Stimulated activated CD4-positive, alpha-beta T cell treated with anti-CD3 and anti-CD28 coated beads, Interleukin-2, amount 100 ng/mL, for 4 hours (primary cell): ENCODE results near the gene URAD.
"Not testable (repeated sequence)": the region's sequence is repeated elsewhere in the genome, so short reads cannot be mapped to it uniquely, and the experiment has no call there.

ENCODE experiments used
- DNase-seq: peaks from one replicate; pipeline ENCODE4 v3.0.0-alpha.2; 2020; ENCODE audit warnings: low read depth

Gene URAD

GRCh38 chr13:27970382-27971235 is 17.9 kb downstream of the URAD start:
- no peak for DNase-seq

- no peak for DNase-seq
These were observed 18.6 kb downstream of the URAD start for GRCh38 chr13:27969866-27970229.

- DNase-seq, result no peak
These were observed 19.2 kb downstream of the URAD start, which contains the start of gene CDX2 for GRCh38 chr13:27969082-27969865. Gene CDX2, minus strand, starts transcription at chr13:27969315. Its CDS starts 309 bp downstream, at chr13:27969006.

GRCh38 chr13:27968316-27969081 is 20.0 kb downstream of the URAD start:
- no peak for DNase-seq

- no peak for DNase-seq
These were observed 20.7 kb downstream of the URAD start for GRCh38 chr13:27967736-27968315.

- DNase-seq, result no peak
These were observed 21.2 kb downstream of the URAD start for GRCh38 chr13:27967203-27967735.

- no peak for DNase-seq
These were observed 21.8 kb downstream of the URAD start for GRCh38 chr13:27966641-27967202.

GRCh38 chr13:27965740-27966640 is 22.5 kb downstream of the URAD start:
- DNase-seq, result no peak

GRCh38 chr13:27965343-27965739 is 23.2 kb downstream of the URAD start:
- no peak for DNase-seq

GRCh38 chr13:27964741-27965323 is 23.7 kb downstream of the URAD start:
- DNase-seq, result no peak

- not testable (repeated sequence) for DNase-seq
These were observed 24.3 kb downstream of the URAD start for GRCh38 chr13:27964206-27964605.

- no peak for DNase-seq
These were observed 25.0 kb downstream of the URAD start for GRCh38 chr13:27963491-27963890.

GRCh38 chr13:27962982-27963381 is 25.5 kb downstream of the URAD start:
- DNase-seq, result no peak

GRCh38 chr13:27962128-27962841 is 26.2 kb downstream of the URAD start:
- DNase-seq, result no peak

GRCh38 chr13:27961227-27962085 is 27.0 kb downstream of the URAD start:
- no peak for DNase-seq

GRCh38 chr13:27960362-27961226 is 27.9 kb downstream of the URAD start:
- no peak for DNase-seq

GRCh38 chr13:27959976-27960361 is 28.5 kb downstream of the URAD start:
- no peak for DNase-seq
